ENCODE results near the gene GGACT. TPM values are rescaled to one million over a fixed set of nuclear protein-coding genes. Genes with fewer than 3 reads are reported as not detected.
"Not testable (repeated sequence)": the region's sequence is repeated elsewhere in the genome, so short reads cannot be mapped to it uniquely, and the experiment has no call there.

GGACT gene
- polyA plus RNA-seq, 3 donors, result 1.7 to 8.3 (median 6.5) TPM

DNA sequence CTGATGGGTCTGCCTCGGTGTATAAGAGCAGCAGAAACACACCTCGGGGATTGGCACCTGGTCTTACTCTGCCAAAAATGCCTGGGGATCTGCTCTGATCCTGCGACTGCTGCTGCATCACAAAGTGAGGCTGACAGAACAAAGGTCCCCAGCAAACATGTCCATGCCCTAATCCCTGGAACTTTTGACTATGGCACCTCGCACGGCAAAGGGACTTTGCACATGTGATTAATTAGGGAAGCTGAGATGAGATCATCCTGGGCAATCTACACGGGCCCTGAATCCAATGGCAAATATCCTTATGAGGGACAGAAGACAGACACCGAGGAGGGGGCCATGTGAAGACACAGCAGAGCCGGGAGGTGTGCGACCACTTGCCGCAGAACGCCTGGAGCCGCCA is 8.5 kb downstream of the GGACT start:
- peaks cover 0 to 4% (median 1%) of the 10 kb centered on the region in 7 donors for H3K9me3 Mint-ChIP-seq
- 95% methylated on average over 12 of the region's 12 CpGs for WGBS (ENCODE audit: insufficient coverage)

DNA sequence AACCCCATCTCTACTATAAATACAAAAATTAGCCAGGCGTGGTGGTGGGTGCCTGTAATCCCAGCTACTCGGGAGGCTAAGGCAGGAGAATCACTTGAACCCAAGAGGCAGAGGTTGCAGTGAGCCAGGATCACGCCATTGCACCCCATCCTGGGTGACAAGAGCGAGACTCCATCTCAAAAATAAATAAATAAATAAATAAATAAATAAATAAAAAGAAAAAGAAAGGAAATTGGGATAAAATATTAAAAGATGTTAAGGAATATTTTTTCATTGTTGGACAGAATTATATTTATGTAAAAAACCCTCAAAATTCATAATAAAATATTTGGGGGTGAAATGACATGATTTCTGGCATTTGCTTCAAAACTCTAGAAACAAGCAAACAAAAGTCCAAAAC is 11.3 kb downstream of the GGACT start:
- WGBS (ENCODE audit: insufficient coverage), result no CpG with 5 or more reads among the region's 4 CpGs
- H3K4me1 ChIP-seq (ENCODE audit: control insufficient read depth in 1 of 2, insufficient read depth in 2 of 2, low read length in 2 of 2); H3K79me2 ChIP-seq (ENCODE audit: insufficient read depth, low read length); H3K4me3 ChIP-seq (replicated peaks in 1 of 3; ENCODE audit: low read depth in 2 of 3, low read length in 3 of 3); H3K9me3 Mint-ChIP-seq; DNase-seq; H3K4me2 ChIP-seq (replicated peaks; ENCODE audit: extremely low read depth, low read length, poor library complexity, severe bottlenecking); H3K4me3 Mint-ChIP-seq; H3K27ac Mint-ChIP-seq; H3K27me3 ChIP-seq (ENCODE audit: control insufficient read depth in 2 of 2, insufficient read depth in 2 of 2, low read length in 2 of 2); H3K27ac ChIP-seq (ENCODE audit: low read depth in 1 of 2, low read length in 2 of 2); H3K9me3 ChIP-seq (replicated peaks in 1 of 2; ENCODE audit: control insufficient read depth in 1 of 2, insufficient read depth in 1 of 2, low read length in 2 of 2); H3K4me1 Mint-ChIP-seq; H3K9ac ChIP-seq (ENCODE audit: insufficient read depth, low read length, poor library complexity, severe bottlenecking); H4K20me1 ChIP-seq (ENCODE audit: insufficient read depth, low read length); intact Hi-C loops (cut with micrococcal nuclease); H2AFZ ChIP-seq (ENCODE audit: insufficient read depth, low read depth, low read length, poor library complexity, severe bottlenecking); H3K36me3 ChIP-seq (replicated peaks in 1 of 2; ENCODE audit: control insufficient read depth in 1 of 2, insufficient read depth in 2 of 2, low read length in 2 of 2); H3K27me3 Mint-ChIP-seq (ENCODE audit: low read depth in 3 of 3): not testable (repeated sequence)
- peaks cover 7 to 14% of the 10 kb centered on the region in 2 donors for H3K36me3 Mint-ChIP-seq

More for the DNA sequence above, 8.5 kb downstream of the GGACT start:
- Mint-ChIP-seq H3K27ac (no peak overlapping the region), H3K4me3 (no peak overlapping the region), H3K27me3 (ENCODE audit: low read depth in 3 of 3) (peaks cover 0 to 4% (median 0%) of the 10 kb centered on the region in 3 donors), H3K4me1 (peaks cover 5% of the 10 kb centered on the region), H3K36me3 (peaks cover 7 to 15% of the 10 kb centered on the region in 2 donors)
- intact Hi-C loops (cut with micrococcal nuclease), result no loop called here
- H2AFZ ChIP-seq (ENCODE audit: insufficient read depth, low read depth, low read length, poor library complexity, severe bottlenecking), result no peak overlapping the region
- H3K9ac ChIP-seq (ENCODE audit: insufficient read depth, low read length, poor library complexity, severe bottlenecking), result no peak overlapping the region
- H3K36me3 ChIP-seq (replicated peaks in 1 of 2; ENCODE audit: control insufficient read depth in 1 of 2, insufficient read depth in 2 of 2, low read length in 2 of 2), result no peaks in the 10 kb centered on the region
- no peaks in the 10 kb centered on the region for H3K27me3 ChIP-seq (ENCODE audit: control insufficient read depth in 2 of 2, insufficient read depth in 2 of 2, low read length in 2 of 2)
- no peaks in the 10 kb centered on the region for H3K79me2 ChIP-seq (ENCODE audit: insufficient read depth, low read length)
- H4K20me1 ChIP-seq (ENCODE audit: insufficient read depth, low read length), result no peaks in the 10 kb centered on the region
- no peaks in the 10 kb centered on the region for H3K9me3 ChIP-seq (replicated peaks in 1 of 2; ENCODE audit: control insufficient read depth in 1 of 2, insufficient read depth in 1 of 2, low read length in 2 of 2)
- no peak for DNase-seq
- no peaks in the 10 kb centered on the region for H3K4me1 ChIP-seq (ENCODE audit: control insufficient read depth in 1 of 2, insufficient read depth in 2 of 2, low read length in 2 of 2)
- no peak overlapping the region for H3K4me3 ChIP-seq (replicated peaks in 1 of 3; ENCODE audit: low read depth in 2 of 3, low read length in 3 of 3)
- no peak overlapping the region for H3K4me2 ChIP-seq (replicated peaks; ENCODE audit: extremely low read depth, low read length, poor library complexity, severe bottlenecking)
- TF ChIP-seq, protein P1, sequence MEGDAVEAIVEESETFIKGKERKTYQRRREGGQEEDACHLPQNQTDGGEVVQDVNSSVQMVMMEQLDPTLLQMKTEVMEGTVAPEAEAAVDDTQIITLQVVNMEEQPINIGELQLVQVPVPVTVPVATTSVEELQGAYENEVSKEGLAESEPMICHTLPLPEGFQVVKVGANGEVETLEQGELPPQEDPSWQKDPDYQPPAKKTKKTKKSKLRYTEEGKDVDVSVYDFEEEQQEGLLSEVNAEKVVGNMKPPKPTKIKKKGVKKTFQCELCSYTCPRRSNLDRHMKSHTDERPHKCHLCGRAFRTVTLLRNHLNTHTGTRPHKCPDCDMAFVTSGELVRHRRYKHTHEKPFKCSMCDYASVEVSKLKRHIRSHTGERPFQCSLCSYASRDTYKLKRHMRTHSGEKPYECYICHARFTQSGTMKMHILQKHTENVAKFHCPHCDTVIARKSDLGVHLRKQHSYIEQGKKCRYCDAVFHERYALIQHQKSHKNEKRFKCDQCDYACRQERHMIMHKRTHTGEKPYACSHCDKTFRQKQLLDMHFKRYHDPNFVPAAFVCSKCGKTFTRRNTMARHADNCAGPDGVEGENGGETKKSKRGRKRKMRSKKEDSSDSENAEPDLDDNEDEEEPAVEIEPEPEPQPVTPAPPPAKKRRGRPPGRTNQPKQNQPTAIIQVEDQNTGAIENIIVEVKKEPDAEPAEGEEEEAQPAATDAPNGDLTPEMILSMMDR (IDR thresholded peaks at IDR 0.05), result no peak
- H3K27ac ChIP-seq (ENCODE audit: low read depth in 1 of 2, low read length in 2 of 2), result no peak overlapping the region

Measured in CD14-positive monocyte (primary cell).